Gastrocnemius medialis (tissue), 4 donors: ENCODE results near the gene FRMPD4. TPM values are rescaled to one million over a fixed set of nuclear protein-coding genes. Genes with fewer than 3 reads are reported as not detected.

Experiments used
- ATAC-seq, 2 donors: fragments of 150-250 bp; one replicate each; pipeline ENCODE4 v1.9.1; 2016
- DNase-seq, 2 donors: peaks; one replicate each; pipeline ENCODE4 v3.0.0-alpha.2; 2019
- H3K27ac ChIP-seq, 4 donors: fragments of 200-600 bp; sonication (generic); 1 replicate in 1 of 4; 2 replicates in 3 of 4; pipeline ENCODE4 v1.5.1; 2016 to 2018; ENCODE audit warnings: mild to moderate bottlenecking in 2 of 4, moderate library complexity in 1 of 4
- H3K27me3 ChIP-seq, 3 donors: fragments of 200-600 bp; sonication (generic) in 2 of 3; 1 replicate in 1 of 3; 2 replicates in 2 of 3; pipeline versions ENCODE4 v1.5.1 to v1.6.0; 2016 to 2019; ENCODE audit warnings: mild to moderate bottlenecking in 1 of 3, moderate library complexity in 1 of 3
- H3K36me3 ChIP-seq, 2 donors: fragments of 200-600 bp; sonication (generic) in 1 of 2; one replicate each; pipeline ENCODE4 v1.5.1; 2017 to 2018
- H3K4me1 ChIP-seq, 2 donors: fragments of 200-600 bp; sonication (generic) in 1 of 2; one replicate each; pipeline ENCODE4 v1.5.1; 2016 to 2017; ENCODE audit warnings: mild to moderate bottlenecking in 2 of 2
- H3K4me3 ChIP-seq, 4 donors: fragments of 200-600 bp; sonication (generic) in 3 of 4; 1 replicate in 1 of 4; 2 replicates in 3 of 4; pipeline ENCODE4 v1.5.1; 2016 to 2019; ENCODE audit warnings: mild to moderate bottlenecking in 2 of 4
- H3K9me3 ChIP-seq, 3 donors: fragments of 200-600 bp; sonication (generic) in 2 of 3; 1 replicate in 1 of 3; 2 replicates in 2 of 3; pipeline ENCODE4 v1.5.1; 2016 to 2019
- CTCF ChIP-seq, 5 experiments: fragments of 450-650 bp in 3 of 5; fragments of 200-600 bp in 2 of 5; sonication (generic) in 2 of 5; IDR thresholded peaks in 4 of 5; conservative IDR thresholded peaks in 1 of 5; 1 replicate in 4 of 5; 2 replicates in 1 of 5; pipeline ENCODE4 v1.5.1; 2016 to 2019; ENCODE audit warnings: antibody characterized with exemption in 5 of 5, mild to moderate bottlenecking in 3 of 5, moderate library complexity in 3 of 5
- POLR2A ChIP-seq, 2 donors: fragments of 450-650 bp; IDR thresholded peaks; one replicate each; pipeline ENCODE4 v1.6.1; 2017; ENCODE audit warnings: antibody characterized with exemption in 2 of 2, mild to moderate bottlenecking in 2 of 2, moderate library complexity in 2 of 2
- in situ Hi-C, 4 donors: fragments of 200-750 bp; cut with MboI; loops; one replicate each; pipeline versions ENCODE4 v1.15.0 to v1.8.0; 2017; ENCODE audit warnings: low sequenced_read_pairs in 4 of 4
- intact Hi-C: fragments of 100-400 bp; cut with DNase I; formaldehyde crosslinking; loops from one replicate; pipeline ENCODE4 v1.15.1; 2023; ENCODE audit warnings: low total_unique reads
- total RNA-seq, 4 donors: library from RNA; depleted of rRNA; stranded (reverse); fragments of >200 nt; gene quantifications; one replicate each; pipeline versions ENCODE4 v1.1.0 to v1.2.3, GENCODE V29; 2016

FRMPD4 gene
- total RNA-seq, 4 donors from 2014 or later: 0.02 TPM; not detected in 3

- intact Hi-C loops (no loop called here), in situ Hi-C loops (no loop called here)
- DNase-seq: no peak
- Histone ChIP-seq H3K4me3 (no peak overlapping the region), H3K36me3 (no peaks in the 10 kb centered on the region), H3K4me1 (no peaks in the 10 kb centered on the region), H3K27me3 (no peaks in the 10 kb centered on the region), H3K9me3 (no peaks in the 10 kb centered on the region), H3K27ac (no peak overlapping the region)
- ATAC-seq: no peak
- no peak for TF ChIP-seq CTCF (IDR thresholded peaks at IDR 0.05 in 4 of 5, conservative IDR thresholded peaks at IDR 0.05 in 1 of 5)
- no peak for TF ChIP-seq POLR2A (IDR thresholded peaks at IDR 0.05)
Measured at GRCh38 chrX:12563121-12563520, 424.8 kb downstream of the FRMPD4 start.

GRCh38 chrX:12564221-12564620 lies 425.9 kb downstream of the FRMPD4 start:
- intact Hi-C loops: no loop called here
- ATAC-seq: no peak
- no peak for DNase-seq
- no peak overlapping the region for H3K4me3 ChIP-seq
- H3K36me3 ChIP-seq: no peaks in the 10 kb centered on the region
- TF ChIP-seq POLR2A (IDR thresholded peaks at IDR 0.05) (no peak), CTCF (IDR thresholded peaks at IDR 0.05 in 4 of 5, conservative IDR thresholded peaks at IDR 0.05 in 1 of 5) (no peak)
- in situ Hi-C loops: no loop called here
- no peak overlapping the region for H3K27ac ChIP-seq
- H3K4me1 ChIP-seq: no peaks in the 10 kb centered on the region
- H3K9me3 ChIP-seq: no peaks in the 10 kb centered on the region
- no peaks in the 10 kb centered on the region for H3K27me3 ChIP-seq

- DNase-seq (no peak), ATAC-seq (no peak)
- Histone ChIP-seq H3K36me3 (no peaks in the 10 kb centered on the region), H3K4me3 (no peak overlapping the region), H3K9me3 (no peaks in the 10 kb centered on the region), H3K4me1 (no peaks in the 10 kb centered on the region), H3K27ac (no peak overlapping the region), H3K27me3 (no peaks in the 10 kb centered on the region)
- peak in 2 of 5 experiments; percentile 27 to 50 for TF ChIP-seq CTCF (IDR thresholded peaks at IDR 0.05 in 4 of 5, conservative IDR thresholded peaks at IDR 0.05 in 1 of 5)
- no peak for TF ChIP-seq POLR2A (IDR thresholded peaks at IDR 0.05)
- intact Hi-C loops (loop anchor here (5.0 kb wide), 1 partner anchor 76 kb away; no protein-coding TSS in a partner anchor), in situ Hi-C loops (no loop called here)
Measured at GRCh38 chrX:12567857-12568256, 429.6 kb downstream of the FRMPD4 start.

GRCh38 chrX:12570859-12571501 lies 432.7 kb downstream of the FRMPD4 start:
- in situ Hi-C loops: no loop called here

More at GRCh38 chrX:12570859-12571501, 432.7 kb downstream of the FRMPD4 start:
- H3K36me3 ChIP-seq: no peaks in the 10 kb centered on the region
- ATAC-seq (no peak), DNase-seq (no peak)
- intact Hi-C loops: no loop called here
- no peak overlapping the region for H3K27ac ChIP-seq
- TF ChIP-seq POLR2A (IDR thresholded peaks at IDR 0.05) (no peak), CTCF (IDR thresholded peaks at IDR 0.05 in 4 of 5, conservative IDR thresholded peaks at IDR 0.05 in 1 of 5) (no peak)
- H3K4me3 ChIP-seq: no peak overlapping the region
- no peaks in the 10 kb centered on the region for H3K27me3 ChIP-seq
- no peaks in the 10 kb centered on the region for H3K4me1 ChIP-seq
- H3K9me3 ChIP-seq: no peaks in the 10 kb centered on the region
